Testis (tissue), 3 donors: ENCODE results near the gene STX1A. TPM values are rescaled to one million over a fixed set of nuclear protein-coding genes. Genes with fewer than 3 reads are reported as not detected.
"Not testable (repeated sequence)": the region's sequence is repeated elsewhere in the genome, so short reads cannot be mapped to it uniquely, and the experiment has no call there.

Experiments
- DNase-seq: peaks from one replicate; pipeline ENCODE4 v3.0.0-alpha.2; 2019
- H3K27ac ChIP-seq, 2 donors: fragments of 200-600 bp; sonication (generic); one replicate each; pipeline ENCODE4 v1.5.1; 2019
- H3K27me3 ChIP-seq: fragments of 200-600 bp; sonication (generic); one replicate; pipeline ENCODE4 v1.5.1; 2019
- H3K36me3 ChIP-seq: fragments of 200-600 bp; sonication (generic); one replicate; pipeline ENCODE4 v1.5.1; 2017; ENCODE audit warnings: low read depth; ENCODE audit errors: missing control alignments
- H3K4me1 ChIP-seq: fragments of 200-600 bp; sonication (generic); one replicate; pipeline ENCODE4 v1.5.1; 2019
- H3K4me3 ChIP-seq, 2 donors: fragments of 200-600 bp; sonication (generic); one replicate each; pipeline ENCODE4 v1.5.1; 2017 to 2019
- H3K9me3 ChIP-seq: fragments of 200-600 bp; sonication (generic); one replicate; pipeline ENCODE4 v1.5.1; 2017
- CTCF ChIP-seq, 3 experiments: fragments of 450-650 bp in 2 of 3; fragments of 200-600 bp in 1 of 3; sonication (generic) in 1 of 3; IDR thresholded peaks; one replicate each; pipeline ENCODE4 v1.5.1; 2016 to 2019; ENCODE audit warnings: antibody characterized with exemption in 3 of 3, mild to moderate bottlenecking in 2 of 3, moderate library complexity in 1 of 3
- POLR2A ChIP-seq: fragments of 450-650 bp; IDR thresholded peaks from one replicate; pipeline ENCODE4 v1.6.1; 2017; ENCODE audit warnings: antibody characterized with exemption, mild to moderate bottlenecking, moderate library complexity
- WGBS, 2 donors: methylation state at CpG; one replicate each; pipeline ENCODE4 v1.1.5; 2018; 5-methylcytosine and 5-hydroxymethylcytosine counted together
- intact Hi-C: fragments of 100-400 bp; cut with DNase I; formaldehyde crosslinking; loops from one replicate; pipeline ENCODE4 v1.15.1; 2023; ENCODE audit warnings: low total_unique reads
- polyA plus RNA-seq: library from polyadenylated mRNA; stranded (reverse); fragments of 350-450 nt; fragmentation: Illumina TruSeq; extraction: RNeasy Lipid Tissue Mini Kit (QIAGEN cat#74804); gene quantifications from one replicate; pipeline ENCODE4 v1.2.3, GENCODE V29; 2014; ENCODE audit warnings: low read depth, low replicate concordance; ENCODE audit not compliant: insufficient read depth
- total RNA-seq, 2 donors: library from RNA; depleted of rRNA; stranded (reverse); fragments of >200 nt; gene quantifications; one replicate each; pipeline ENCODE4 v1.2.3, GENCODE V29; 2016

The STX1A gene
- total and polyA plus RNA-seq, 3 donors from 2014 or later, result 13.2 to 28.2 (median 24.7) TPM

- TF ChIP-seq CTCF (IDR thresholded peaks at IDR 0.05) (no peak), POLR2A (no peak)
- H3K4me3 ChIP-seq, result no peak overlapping the region
- H3K27me3 ChIP-seq, result no peaks in the 10 kb centered on the region
- WGBS, 2 donors, result 56 to 81% methylated on average over 16 of the region's 16 CpGs
- no peaks in the 10 kb centered on the region for H3K36me3 ChIP-seq
- no peak overlapping the region for H3K27ac ChIP-seq
- intact Hi-C loops, result no loop called here
- peaks cover 20% of the 10 kb centered on the region for H3K4me1 ChIP-seq
- no peaks in the 10 kb centered on the region for H3K9me3 ChIP-seq
- DNase-seq, result no peak
Measured at GRCh38 chr7:73715648-73716317, 3.7 kb downstream of the STX1A start.

- H3K9me3 ChIP-seq, H3K4me3 ChIP-seq, H3K27me3 ChIP-seq, DNase-seq, H3K27ac ChIP-seq, intact Hi-C loops, H3K36me3 ChIP-seq: not testable (repeated sequence)
- H3K4me1 ChIP-seq, result peaks cover 13% of the 10 kb centered on the region
- 95 to 100% methylated on average over 3 to 6 of the region's 6 CpGs for WGBS, 2 donors
Measured at GRCh38 chr7:73713319-73713718, 6.2 kb downstream of the STX1A start.

- Histone ChIP-seq H3K27me3 (no peaks in the 10 kb centered on the region), H3K27ac (no peak overlapping the region), H3K36me3 (no peaks in the 10 kb centered on the region), H3K4me3 (no peak overlapping the region), H3K9me3 (no peaks in the 10 kb centered on the region), H3K4me1 (peaks cover 8% of the 10 kb centered on the region)
- DNase-seq, result no peak
- TF ChIP-seq CTCF (IDR thresholded peaks at IDR 0.05) (no peak), POLR2A (no peak)
- WGBS, 2 donors, result 83 to 89% methylated on average over 1 of the region's 1 CpG
- intact Hi-C loops, result no loop called here
Measured at GRCh38 chr7:73712773-73713172, 6.7 kb downstream of the STX1A start.

GRCh38 chr7:73708961-73709549 lies 10.4 kb downstream of the STX1A start:
- Histone ChIP-seq H3K27ac (no peak overlapping the region), H3K4me3 (no peak overlapping the region), H3K27me3 (no peaks in the 10 kb centered on the region), H3K9me3 (no peaks in the 10 kb centered on the region), H3K4me1 (peaks cover 5% of the 10 kb centered on the region), H3K36me3 (no peaks in the 10 kb centered on the region)
- DNase-seq, result no peak
- 74 to 87% methylated on average over 12 to 16 of the region's 16 CpGs for WGBS, 2 donors
- intact Hi-C loops, result no loop called here
- no peak for TF ChIP-seq CTCF (IDR thresholded peaks at IDR 0.05)

- 83 to 84% methylated on average over 7 to 14 of the region's 15 CpGs for WGBS, 2 donors
- peak; percentile 87 for DNase-seq
- intact Hi-C loops, result no loop called here
- Histone ChIP-seq H3K27ac (no peak overlapping the region), H3K9me3 (no peaks in the 10 kb centered on the region), H3K4me3 (no peak overlapping the region), H3K27me3 (no peaks in the 10 kb centered on the region), H3K4me1 (peaks cover 10% of the 10 kb centered on the region), H3K36me3 (no peaks in the 10 kb centered on the region)
- TF ChIP-seq CTCF (IDR thresholded peaks at IDR 0.05) (no peak), POLR2A (no peak)
Measured at GRCh38 chr7:73707045-73707631, 12.3 kb downstream of the STX1A start.
